Upper lobe of left lung (tissue), 4 donors: ENCODE results near the gene TMEM63A.

ENCODE experiments used
- CTCF ChIP-seq, 6 experiments: fragments of 450-650 bp in 4 of 6; fragments of 200-600 bp in 2 of 6; sonication (generic) in 2 of 6; IDR thresholded peaks; one replicate each; pipeline ENCODE4 v1.5.1; 2016 to 2019; ENCODE audit warnings: antibody characterized with exemption in 6 of 6
- POLR2A ChIP-seq, 4 donors: fragments of 450-650 bp; IDR thresholded peaks; one replicate each; pipeline ENCODE4 v1.5.1; 2016 to 2017; ENCODE audit warnings: antibody characterized with exemption in 4 of 4, mild to moderate bottlenecking in 2 of 4
- POLR2AphosphoS5 ChIP-seq, 2 donors: sonication (generic); formaldehyde crosslinking; IDR thresholded peaks; one replicate each; pipeline ENCODE4 v1.5.1; 2017; ENCODE audit warnings: antibody characterized with exemption in 2 of 2

DNA sequence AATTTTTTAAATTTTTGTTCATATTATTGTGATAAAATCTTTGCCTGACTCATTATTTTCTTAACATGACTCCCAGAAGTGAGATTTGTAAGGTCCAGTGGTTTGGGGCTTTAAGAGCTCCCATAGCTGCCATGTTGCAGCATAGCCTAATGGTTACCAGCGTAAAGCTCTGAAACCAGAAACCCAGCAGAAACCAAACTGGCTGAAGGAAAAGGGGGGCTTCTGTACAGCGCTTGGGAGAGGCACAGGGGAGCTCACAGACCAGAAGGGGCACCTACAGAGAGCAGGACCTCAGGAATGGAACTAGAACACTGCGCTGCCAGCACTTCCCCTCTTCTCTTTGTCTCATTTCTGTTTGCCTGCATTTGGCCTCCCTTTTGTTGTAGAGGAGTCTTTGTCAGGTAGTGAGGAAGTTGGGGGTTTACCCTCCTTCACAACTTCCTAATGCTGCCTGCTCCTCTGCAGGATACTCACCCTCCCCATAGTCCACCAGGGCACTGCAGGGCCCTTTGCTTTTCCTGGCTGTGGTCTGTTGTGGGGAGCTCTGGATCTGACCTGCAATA is 44.5 kb upstream of the TMEM63A start:
- TF ChIP-seq POLR2A (IDR thresholded peaks at IDR 0.05) (no peak), POLR2AphosphoS5 (IDR thresholded peaks at IDR 0.05) (no peak), CTCF (IDR thresholded peaks at IDR 0.05) (no peak)
